NCI-H146 treated with DMSO at 0.1 percent for 48 hours (cell line): ENCODE data around the gene RHBG.

ENCODE experiments used
- DNase-seq: peaks from one replicate; lab custom pipeline; 2025; ENCODE audit not compliant: unreplicated experiment; lab: John Stamatoyannopoulos, UW

The RHBG gene

GRCh38 chr1:156385534-156386031, 16.6 kb downstream of the RHBG start:
- DNase-seq = peak; percentile 41

GRCh38 chr1:156386134-156386901, 17.3 kb downstream of the RHBG start:
- no peak for DNase-seq

GRCh38 chr1:156386949-156387869, 18.2 kb downstream of the RHBG start:
- DNase-seq = no peak

GRCh38 chr1:156387870-156388173, 18.8 kb downstream of the RHBG start:
- no peak for DNase-seq

GRCh38 chr1:156388174-156389137, 19.4 kb downstream of the RHBG start:
- DNase-seq = no peak

GRCh38 chr1:156389311-156389710, 20.3 kb downstream of the RHBG start:
- no peak for DNase-seq

- DNase-seq = no peak
Observed at GRCh38 chr1:156390469-156391365, 21.7 kb downstream of the RHBG start.

- no peak for DNase-seq
Observed at GRCh38 chr1:156391366-156391677, 22.3 kb downstream of the RHBG start.

GRCh38 chr1:156391701-156392100, 22.7 kb downstream of the RHBG start:
- DNase-seq = no peak

GRCh38 chr1:156392452-156392853, 23.4 kb downstream of the RHBG start:
- no peak for DNase-seq

- DNase-seq = no peak
Observed at GRCh38 chr1:156393095-156393494, 24.1 kb downstream of the RHBG start.

GRCh38 chr1:156394082-156394481, 25.1 kb downstream of the RHBG start:
- no peak for DNase-seq

GRCh38 chr1:156394835-156395461, 25.9 kb downstream of the RHBG start:
- peak; percentile 93 for DNase-seq

GRCh38 chr1:156399355-156400125, 30.5 kb downstream of the RHBG start:
- DNase-seq = no peak

GRCh38 chr1:156400191-156400935, 31.4 kb downstream of the RHBG start:
- no peak for DNase-seq

GRCh38 chr1:156401041-156401574, 32.1 kb downstream of the RHBG start:
- no peak for DNase-seq

- no peak for DNase-seq
Observed at GRCh38 chr1:156401681-156402081, 32.7 kb downstream of the RHBG start.
